Activated naive CD8-positive, alpha-beta T cell treated with anti-CD3 and anti-CD28 coated beads, Interleukin-2, amount 50 U/mL, for 24 hours (primary cell): ENCODE results near the gene MEIS3.
"Not testable (repeated sequence)": the region's sequence is repeated elsewhere in the genome, so short reads cannot be mapped to it uniquely, and the experiment has no call there.

Source experiments
- ATAC-seq: fragments of 150-1000 bp; cut with Tn5 transposase; one replicate; pipeline ENCODE4 v1.10.0; 2021
- DNase-seq: peaks from one replicate; pipeline ENCODE4 v3.0.0; 2021
- H3K27ac Mint-ChIP-seq: one replicate; pipeline ENCODE4 v1.8.0; 2021; ENCODE audit warnings: mild to moderate bottlenecking, mixed read lengths
- H3K27me3 Mint-ChIP-seq: one replicate; pipeline ENCODE4 v1.8.0; 2021; ENCODE audit warnings: mixed read lengths
- H3K36me3 Mint-ChIP-seq: one replicate; pipeline ENCODE4 v1.8.0; 2021; ENCODE audit warnings: low read depth, mixed read lengths
- H3K4me1 Mint-ChIP-seq: one replicate; pipeline ENCODE4 v1.8.0; 2021; ENCODE audit warnings: mixed read lengths
- H3K4me3 Mint-ChIP-seq: one replicate; pipeline ENCODE4 v1.8.0; 2021; ENCODE audit warnings: mild to moderate bottlenecking, moderate library complexity, mixed read lengths
- H3K9me3 Mint-ChIP-seq: one replicate; pipeline ENCODE4 v1.8.0; 2021; ENCODE audit warnings: mixed read lengths

The MEIS3 gene

DNA sequence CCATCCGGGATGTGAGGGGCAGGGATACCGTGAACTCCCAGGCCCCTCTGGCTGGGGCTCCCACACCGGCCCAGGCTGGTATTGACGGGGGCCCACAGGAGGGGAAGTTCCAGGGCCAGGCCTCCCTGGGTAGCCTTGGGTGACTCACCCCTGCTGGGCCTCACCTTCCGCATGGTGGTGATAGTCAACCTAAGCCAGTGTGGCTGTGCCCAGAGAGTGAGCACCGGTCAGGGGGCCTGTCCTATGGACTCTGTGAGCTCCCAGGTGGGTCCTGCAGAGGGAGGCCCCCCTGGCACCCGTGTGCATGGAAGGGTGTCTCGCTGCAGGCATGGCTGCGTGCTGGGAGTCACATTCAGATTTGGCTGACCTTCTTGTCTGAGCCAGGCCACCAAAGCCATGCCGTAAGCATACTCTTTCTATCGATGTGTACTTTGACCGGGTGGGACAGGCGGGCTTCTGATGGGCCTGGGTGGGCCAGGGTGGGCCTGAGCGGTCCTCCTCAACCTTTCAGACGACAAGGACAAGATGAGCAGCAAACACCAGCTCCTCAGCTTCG lies 42.7 kb downstream of the MEIS3 start:
- no peaks in the 10 kb centered on the region for H3K27me3 Mint-ChIP-seq
- H3K9me3 Mint-ChIP-seq = no peaks in the 10 kb centered on the region
- H3K36me3 Mint-ChIP-seq = peaks cover 30% of the 10 kb centered on the region
- H3K4me3 Mint-ChIP-seq = no peak overlapping the region
- peaks cover 12% of the 10 kb centered on the region for H3K4me1 Mint-ChIP-seq
- H3K27ac Mint-ChIP-seq = no peak overlapping the region
- ATAC-seq = no peak
- DNase-seq = no peak

GRCh38 chr19:47375694-47376588 lies 43.4 kb downstream of the MEIS3 start:
- no peak overlapping the region for H3K4me3 Mint-ChIP-seq
- no peaks in the 10 kb centered on the region for H3K27me3 Mint-ChIP-seq
- H3K4me1 Mint-ChIP-seq = peaks cover 7% of the 10 kb centered on the region
- H3K27ac Mint-ChIP-seq = no peak overlapping the region
- DNase-seq (no peak), ATAC-seq (no peak)
- peaks cover 28% of the 10 kb centered on the region for H3K36me3 Mint-ChIP-seq
- H3K9me3 Mint-ChIP-seq = no peaks in the 10 kb centered on the region

DNA sequence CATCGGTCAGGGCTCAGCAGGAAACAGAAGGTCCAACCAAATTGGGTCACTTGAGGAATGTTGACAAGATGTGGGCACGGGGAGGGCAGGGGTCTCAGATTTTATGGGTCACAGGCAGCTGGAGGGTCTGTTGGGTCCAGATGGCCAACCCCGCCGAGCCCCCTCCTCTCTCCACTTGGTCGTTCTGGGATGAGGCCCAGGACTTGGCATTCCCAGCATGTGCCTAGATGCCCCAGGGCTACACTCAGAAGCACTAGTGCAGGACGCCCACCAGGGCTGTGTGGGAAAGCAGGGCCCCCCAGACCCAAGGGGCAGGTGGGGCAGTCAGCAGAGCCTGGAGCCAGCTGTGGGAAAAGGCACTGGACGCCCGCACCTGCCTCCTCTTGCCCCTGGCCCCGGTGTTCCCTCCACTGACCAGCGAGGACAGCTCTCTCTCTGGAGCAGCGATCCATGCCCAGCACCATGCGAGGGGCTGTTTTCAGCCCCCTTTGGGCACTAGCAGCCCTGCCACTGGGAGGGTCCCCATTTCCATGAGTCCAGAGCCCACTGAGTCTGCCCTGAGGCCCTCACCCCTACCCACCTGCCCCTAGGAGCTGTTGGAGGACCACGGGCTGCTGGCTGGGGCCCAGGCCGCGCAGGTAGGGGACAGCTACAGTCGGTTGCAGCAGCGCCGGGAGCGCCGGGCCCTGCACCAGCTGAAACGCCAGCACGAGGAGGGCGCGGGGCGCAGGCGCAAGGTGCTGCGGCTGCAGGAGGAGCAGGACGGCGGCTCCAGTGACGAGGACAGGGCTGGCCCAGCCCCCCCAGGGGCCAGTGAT lies 44.2 kb downstream of the MEIS3 start:
- peaks cover 2% of the 10 kb centered on the region for H3K4me1 Mint-ChIP-seq
- H3K27me3 Mint-ChIP-seq = no peaks in the 10 kb centered on the region
- H3K4me3 Mint-ChIP-seq = no peak overlapping the region
- DNase-seq (no peak), ATAC-seq (no peak)
- no peaks in the 10 kb centered on the region for H3K9me3 Mint-ChIP-seq
- no peak overlapping the region for H3K27ac Mint-ChIP-seq
- peaks cover 24% of the 10 kb centered on the region for H3K36me3 Mint-ChIP-seq

- H3K4me1 Mint-ChIP-seq = no peaks in the 10 kb centered on the region
- ATAC-seq = no peak
- no peak overlapping the region for H3K4me3 Mint-ChIP-seq
- peaks cover 24% of the 10 kb centered on the region for H3K36me3 Mint-ChIP-seq
- H3K27me3 Mint-ChIP-seq = no peaks in the 10 kb centered on the region
- DNase-seq = no peak
- H3K9me3 Mint-ChIP-seq = no peaks in the 10 kb centered on the region
- H3K27ac Mint-ChIP-seq = no peak overlapping the region
These were observed 45.8 kb downstream of the MEIS3 start for GRCh38 chr19:47373246-47374240.

- no peaks in the 10 kb centered on the region for H3K9me3 Mint-ChIP-seq
- H3K27ac Mint-ChIP-seq = no peak overlapping the region
- peaks cover 19% of the 10 kb centered on the region for H3K36me3 Mint-ChIP-seq
- no peaks in the 10 kb centered on the region for H3K4me1 Mint-ChIP-seq
- no peaks in the 10 kb centered on the region for H3K27me3 Mint-ChIP-seq
- DNase-seq (no peak), ATAC-seq (no peak)
- H3K4me3 Mint-ChIP-seq = no peak overlapping the region
These were observed 46.7 kb downstream of the MEIS3 start for GRCh38 chr19:47372603-47373002.

GRCh38 chr19:47371261-47371660 lies 48.1 kb downstream of the MEIS3 start:
- Mint-ChIP-seq H3K4me1 (no peaks in the 10 kb centered on the region), H3K27ac (no peak overlapping the region), H3K4me3 (no peak overlapping the region), H3K27me3 (no peaks in the 10 kb centered on the region), H3K9me3 (no peaks in the 10 kb centered on the region), H3K36me3 (peaks cover 23% of the 10 kb centered on the region)
- DNase-seq (no peak), ATAC-seq (no peak)

DNA sequence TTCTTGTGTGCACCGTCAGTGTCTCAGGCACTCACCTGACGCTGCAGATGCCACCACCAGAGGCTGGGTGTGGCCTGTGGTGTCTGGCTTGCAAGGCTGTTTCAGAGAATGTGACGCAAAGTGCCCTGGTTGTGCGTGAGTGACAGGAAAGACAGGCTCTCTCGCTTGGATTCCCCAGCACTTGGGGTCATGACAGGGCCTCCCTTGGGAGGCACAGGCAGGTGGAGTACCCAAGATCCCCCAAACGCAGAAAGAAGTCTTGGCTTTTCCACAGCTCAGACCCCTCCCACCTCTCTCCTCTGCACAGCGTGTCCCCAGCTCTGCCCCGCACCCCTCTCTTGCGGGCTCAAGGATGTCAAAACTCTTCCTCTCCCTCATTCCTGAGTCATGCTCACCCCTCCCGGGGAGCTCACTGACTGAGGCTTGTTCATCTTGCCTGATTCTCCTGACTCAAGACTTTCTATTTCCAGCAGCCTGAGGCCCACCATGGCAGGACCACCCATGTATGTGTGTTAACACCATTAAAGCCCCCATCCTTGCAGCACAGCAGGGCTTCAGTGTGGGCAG lies 49.2 kb downstream of the MEIS3 start:
- no peak overlapping the region for H3K27ac Mint-ChIP-seq
- no peak for DNase-seq
- H3K36me3 Mint-ChIP-seq = peaks cover 27% of the 10 kb centered on the region

DNA sequence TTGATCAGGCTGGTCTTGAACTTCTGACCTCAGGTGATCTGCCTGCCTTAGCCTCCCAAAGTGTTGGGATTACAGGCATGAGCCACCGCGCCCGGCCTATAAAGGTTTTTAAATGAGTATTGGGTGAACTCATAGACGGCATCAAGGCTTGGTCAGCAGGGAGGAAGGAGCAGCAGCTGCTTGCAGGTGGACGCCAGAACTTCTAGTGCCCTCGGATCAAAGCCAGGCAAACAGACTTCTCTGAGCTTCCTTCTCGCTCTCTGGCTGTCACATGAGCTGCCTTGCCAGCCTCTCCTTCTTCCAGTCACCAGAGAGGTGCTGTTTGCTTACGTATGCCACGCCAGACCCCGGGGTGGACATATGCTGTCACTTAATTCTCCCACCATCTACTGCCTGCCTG lies 53.9 kb downstream of the MEIS3 start:
- not testable (repeated sequence) for H3K27ac Mint-ChIP-seq, ATAC-seq, H3K4me1 Mint-ChIP-seq, H3K9me3 Mint-ChIP-seq, DNase-seq, H3K4me3 Mint-ChIP-seq, H3K27me3 Mint-ChIP-seq
- H3K36me3 Mint-ChIP-seq = peaks cover 35% of the 10 kb centered on the region

More for the DNA sequence above, 49.2 kb downstream of the MEIS3 start:
- no peaks in the 10 kb centered on the region for H3K27me3 Mint-ChIP-seq
- no peak overlapping the region for H3K4me3 Mint-ChIP-seq
- H3K4me1 Mint-ChIP-seq = no peaks in the 10 kb centered on the region
- no peak for ATAC-seq
- H3K9me3 Mint-ChIP-seq = no peaks in the 10 kb centered on the region

- ATAC-seq (no peak), DNase-seq (no peak)
- Mint-ChIP-seq H3K36me3 (peaks cover 38% of the 10 kb centered on the region), H3K27me3 (no peaks in the 10 kb centered on the region), H3K4me3 (no peak overlapping the region), H3K27ac (no peak overlapping the region), H3K9me3 (no peaks in the 10 kb centered on the region), H3K4me1 (no peaks in the 10 kb centered on the region)
These were observed 55.4 kb downstream of the MEIS3 start for GRCh38 chr19:47363758-47364531.

- H3K4me3 Mint-ChIP-seq = no peak overlapping the region
- H3K4me1 Mint-ChIP-seq = no peaks in the 10 kb centered on the region
- H3K36me3 Mint-ChIP-seq = peaks cover 49% of the 10 kb centered on the region
- no peaks in the 10 kb centered on the region for H3K9me3 Mint-ChIP-seq
- no peak overlapping the region for H3K27ac Mint-ChIP-seq
- no peak for ATAC-seq
- no peaks in the 10 kb centered on the region for H3K27me3 Mint-ChIP-seq
- DNase-seq = no peak
These were observed 57.0 kb downstream of the MEIS3 start for GRCh38 chr19:47362321-47362720.

GRCh38 chr19:47358936-47359335 lies 60.4 kb downstream of the MEIS3 start:
- Mint-ChIP-seq H3K4me1 (peaks cover 2% of the 10 kb centered on the region), H3K9me3 (no peaks in the 10 kb centered on the region), H3K27me3 (no peaks in the 10 kb centered on the region), H3K4me3 (no peak overlapping the region), H3K27ac (no peak overlapping the region), H3K36me3 (peaks cover 62% of the 10 kb centered on the region)
- DNase-seq (no peak), ATAC-seq (no peak)

DNA sequence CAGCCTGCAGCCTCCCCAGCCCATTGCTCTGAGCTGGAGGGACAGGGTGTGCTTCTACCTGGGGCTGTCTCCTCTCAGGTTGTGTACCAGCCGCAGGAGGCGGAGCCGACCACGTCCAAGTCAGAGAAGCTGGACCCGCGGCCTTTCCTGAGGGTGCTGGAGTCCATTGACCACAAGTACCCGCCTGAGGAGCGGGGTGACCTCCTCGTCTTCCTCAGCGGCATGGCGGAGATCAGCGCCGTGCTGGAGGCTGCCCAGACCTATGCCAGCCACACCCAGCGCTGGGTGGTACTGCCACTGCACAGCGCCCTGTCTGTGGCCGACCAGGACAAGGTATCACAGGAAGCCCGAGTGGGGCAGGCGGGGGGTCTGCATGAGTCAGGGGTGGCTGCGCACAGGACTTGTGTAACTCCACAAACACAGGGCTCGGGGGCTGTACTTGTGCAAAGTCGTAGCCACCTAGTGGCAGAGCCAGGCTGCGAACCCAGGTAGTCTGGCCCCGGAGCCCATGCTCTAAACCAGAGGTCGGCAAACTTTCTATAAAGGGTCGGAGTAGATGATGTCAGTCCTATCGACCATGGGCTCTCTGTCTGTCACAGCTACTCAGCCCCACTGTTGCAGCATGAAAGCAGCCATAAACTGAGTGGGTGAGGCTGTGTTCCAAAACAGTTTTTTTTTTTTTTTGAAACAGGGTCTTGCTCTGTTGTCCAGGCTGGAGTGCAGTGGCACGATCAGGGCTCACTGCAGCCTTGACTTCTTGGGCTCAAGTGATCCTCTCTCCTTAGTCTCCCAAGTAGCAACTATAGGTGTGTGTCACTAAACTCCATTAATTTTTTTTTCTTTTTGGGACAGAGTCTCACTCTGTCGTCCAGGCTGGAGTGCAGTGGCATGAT lies 61.3 kb downstream of the MEIS3 start:
- no peak overlapping the region for H3K27ac Mint-ChIP-seq
- DNase-seq = no peak
- no peaks in the 10 kb centered on the region for H3K27me3 Mint-ChIP-seq
- no peak overlapping the region for H3K4me3 Mint-ChIP-seq
- H3K36me3 Mint-ChIP-seq = peaks cover 66% of the 10 kb centered on the region
- H3K9me3 Mint-ChIP-seq = no peaks in the 10 kb centered on the region
- no peak for ATAC-seq
- H3K4me1 Mint-ChIP-seq = peaks cover 2% of the 10 kb centered on the region
